Gastroesophageal sphincter (tissue), 4 donors: ENCODE results near the gene LRRTM3. TPM values are rescaled to one million over a fixed set of nuclear protein-coding genes. Genes with fewer than 3 reads are reported as not detected.

Source experiments
- ATAC-seq: fragments of 150-250 bp; one replicate; pipeline ENCODE4 v1.9.1; 2016; ENCODE audit warnings: mild to moderate bottlenecking, moderate library complexity
- H3K27ac ChIP-seq, 4 donors: fragments of 200-600 bp; sonication (generic) in 3 of 4; 1 replicate in 3 of 4; 2 replicates in 1 of 4; pipeline ENCODE4 v1.5.1; 2016 to 2019
- H3K27me3 ChIP-seq: fragments of 200-600 bp; sonication (generic); one replicate; pipeline ENCODE4 v1.5.1; 2019
- H3K36me3 ChIP-seq, 2 donors: fragments of 200-600 bp; sonication (generic); one replicate each; pipeline ENCODE4 v1.5.1; 2019; ENCODE audit warnings: control low read depth in 1 of 2
- H3K4me1 ChIP-seq, 3 donors: fragments of 200-600 bp; sonication (generic); 1 replicate in 2 of 3; 2 replicates in 1 of 3; pipeline ENCODE4 v1.5.1; 2016 to 2019; ENCODE audit warnings: control low read depth in 2 of 3
- H3K4me3 ChIP-seq, 2 donors: fragments of 200-600 bp; sonication (generic); one replicate each; pipeline ENCODE4 v1.5.1; 2019; ENCODE audit warnings: mild to moderate bottlenecking in 1 of 2, moderate library complexity in 1 of 2
- H3K9me3 ChIP-seq, 3 donors: fragments of 200-600 bp; sonication (generic); one replicate each; pipeline ENCODE4 v1.5.1; 2017 to 2019; ENCODE audit warnings: control low read depth in 2 of 3
- EP300 ChIP-seq: sonication (generic); formaldehyde crosslinking; IDR thresholded peaks from one replicate; pipeline ENCODE4 v1.6.1; 2017; ENCODE audit warnings: antibody characterized with exemption, mild to moderate bottlenecking
- POLR2A ChIP-seq, 2 donors: fragments of 450-650 bp; IDR thresholded peaks; one replicate each; pipeline ENCODE4 v1.6.1; 2017; ENCODE audit warnings: antibody characterized with exemption in 2 of 2, mild to moderate bottlenecking in 2 of 2, moderate library complexity in 1 of 2
- POLR2AphosphoS5 ChIP-seq: sonication (generic); formaldehyde crosslinking; IDR thresholded peaks from one replicate; pipeline ENCODE4 v1.6.1; 2017; ENCODE audit warnings: antibody characterized with exemption
- WGBS, 2 donors: methylation state at CpG; one replicate each; pipeline ENCODE4 v1.1.5; 2018; ENCODE audit warnings: low coverage in 1 of 2; 5-methylcytosine and 5-hydroxymethylcytosine counted together
- total RNA-seq, 4 donors: library from RNA; depleted of rRNA; stranded (reverse); fragments of >200 nt; gene quantifications; one replicate each; pipeline ENCODE4 v1.1.0, GENCODE V29; 2016
- TF ChIP-seq, protein P1 (sequence below), 4 experiments: fragments of 200-600 bp in 2 of 4; fragments of 450-650 bp in 2 of 4; sonication (generic) in 1 of 4; IDR thresholded peaks; one replicate each; pipeline ENCODE4 v1.5.1; 2017 to 2019; ENCODE audit warnings: antibody characterized with exemption in 4 of 4, mild to moderate bottlenecking in 2 of 4, moderate library complexity in 2 of 4

Gene LRRTM3
- total RNA-seq, 4 donors from 2014 or later: 0.16 to 0.35 (median 0.20) TPM; not detected in 1

DNA sequence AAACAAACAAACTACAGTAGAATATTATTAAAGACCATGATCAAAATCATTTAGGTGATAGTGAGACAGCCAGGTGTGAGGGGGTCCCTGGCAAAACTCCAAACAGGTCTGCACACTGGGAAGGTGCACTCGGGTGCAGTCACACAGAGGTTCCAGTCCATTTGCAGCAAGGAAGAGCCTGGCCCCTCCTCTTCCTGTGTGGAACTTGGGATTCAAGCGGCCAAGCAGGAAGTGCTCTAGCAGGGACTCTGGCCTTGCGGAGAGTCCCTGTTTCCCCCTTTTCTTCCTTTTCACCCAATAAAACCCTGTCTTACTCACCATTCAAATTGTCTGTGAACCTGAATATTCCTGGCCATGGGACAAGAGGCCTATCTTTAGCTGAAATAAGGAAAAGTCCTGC, 181.8 kb downstream of the LRRTM3 start:
- no peaks in the 10 kb centered on the region for H3K9me3 ChIP-seq
- 85 to 86% methylated on average over 1 to 3 of the region's 3 CpGs for WGBS, 2 donors

DNA sequence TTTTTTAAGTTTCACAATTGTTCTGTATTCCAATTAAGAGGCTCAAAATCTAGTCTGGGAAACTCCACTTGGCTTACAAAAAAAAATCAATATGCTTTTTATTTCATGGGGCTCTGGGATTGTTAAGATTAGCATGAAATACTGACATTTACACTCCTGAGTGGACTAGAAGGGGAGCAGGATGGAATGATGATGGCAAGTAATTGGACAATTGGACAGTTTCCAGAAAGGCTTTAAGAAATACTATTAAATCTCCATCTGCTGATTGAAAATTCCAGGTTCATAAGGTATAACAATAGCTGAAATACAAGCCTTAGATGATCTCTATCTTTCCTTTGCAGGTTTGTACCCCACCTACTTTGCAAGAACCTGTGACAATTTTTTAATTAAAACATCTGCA, 184.4 kb downstream of the LRRTM3 start:
- Histone ChIP-seq H3K9me3 (no peaks in the 10 kb centered on the region), H3K27me3 (no peaks in the 10 kb centered on the region), H3K36me3 (no peaks in the 10 kb centered on the region), H3K4me3 (no peak overlapping the region), H3K27ac (no peak overlapping the region), H3K4me1 (no peaks in the 10 kb centered on the region)
- no peak for ATAC-seq
- TF ChIP-seq POLR2AphosphoS5 (no peak), POLR2A (IDR thresholded peaks at IDR 0.05) (no peak), EP300 (no peak)
- TF ChIP-seq, protein P1, sequence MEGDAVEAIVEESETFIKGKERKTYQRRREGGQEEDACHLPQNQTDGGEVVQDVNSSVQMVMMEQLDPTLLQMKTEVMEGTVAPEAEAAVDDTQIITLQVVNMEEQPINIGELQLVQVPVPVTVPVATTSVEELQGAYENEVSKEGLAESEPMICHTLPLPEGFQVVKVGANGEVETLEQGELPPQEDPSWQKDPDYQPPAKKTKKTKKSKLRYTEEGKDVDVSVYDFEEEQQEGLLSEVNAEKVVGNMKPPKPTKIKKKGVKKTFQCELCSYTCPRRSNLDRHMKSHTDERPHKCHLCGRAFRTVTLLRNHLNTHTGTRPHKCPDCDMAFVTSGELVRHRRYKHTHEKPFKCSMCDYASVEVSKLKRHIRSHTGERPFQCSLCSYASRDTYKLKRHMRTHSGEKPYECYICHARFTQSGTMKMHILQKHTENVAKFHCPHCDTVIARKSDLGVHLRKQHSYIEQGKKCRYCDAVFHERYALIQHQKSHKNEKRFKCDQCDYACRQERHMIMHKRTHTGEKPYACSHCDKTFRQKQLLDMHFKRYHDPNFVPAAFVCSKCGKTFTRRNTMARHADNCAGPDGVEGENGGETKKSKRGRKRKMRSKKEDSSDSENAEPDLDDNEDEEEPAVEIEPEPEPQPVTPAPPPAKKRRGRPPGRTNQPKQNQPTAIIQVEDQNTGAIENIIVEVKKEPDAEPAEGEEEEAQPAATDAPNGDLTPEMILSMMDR (IDR thresholded peaks at IDR 0.05): no peak

More for the DNA sequence above, 181.8 kb downstream of the LRRTM3 start:
- Histone ChIP-seq H3K36me3 (no peaks in the 10 kb centered on the region), H3K27ac (no peak overlapping the region), H3K4me3 (no peak overlapping the region), H3K27me3 (no peaks in the 10 kb centered on the region), H3K4me1 (no peaks in the 10 kb centered on the region)
- TF ChIP-seq EP300: no peak
- no peak for TF ChIP-seq POLR2AphosphoS5
- TF ChIP-seq, protein P1 (IDR thresholded peaks at IDR 0.05): no peak
- no peak for TF ChIP-seq POLR2A (IDR thresholded peaks at IDR 0.05)
- ATAC-seq: no peak

DNA sequence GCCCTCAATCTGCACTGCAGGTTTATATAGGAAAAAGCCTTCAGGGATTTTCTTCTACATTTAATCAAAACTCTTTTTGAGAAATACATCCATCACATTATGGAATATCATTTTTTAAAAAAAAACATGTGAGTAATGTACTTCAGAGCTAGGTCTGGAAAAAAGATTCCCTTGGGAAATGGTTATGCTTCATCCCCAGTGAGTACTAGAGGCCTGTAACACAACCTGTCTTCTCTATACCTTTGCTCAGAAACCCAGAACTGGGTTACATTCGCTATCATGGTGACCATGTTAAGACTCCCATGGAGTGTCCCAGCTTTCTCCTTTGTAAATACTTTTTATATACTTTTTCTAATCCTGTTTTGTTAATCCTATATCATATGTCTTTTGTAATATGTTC, 186.9 kb downstream of the LRRTM3 start:
- WGBS, 2 donors: 80 to 100% methylated on average over 1 of the region's 1 CpG
- ATAC-seq: no peak

DNA sequence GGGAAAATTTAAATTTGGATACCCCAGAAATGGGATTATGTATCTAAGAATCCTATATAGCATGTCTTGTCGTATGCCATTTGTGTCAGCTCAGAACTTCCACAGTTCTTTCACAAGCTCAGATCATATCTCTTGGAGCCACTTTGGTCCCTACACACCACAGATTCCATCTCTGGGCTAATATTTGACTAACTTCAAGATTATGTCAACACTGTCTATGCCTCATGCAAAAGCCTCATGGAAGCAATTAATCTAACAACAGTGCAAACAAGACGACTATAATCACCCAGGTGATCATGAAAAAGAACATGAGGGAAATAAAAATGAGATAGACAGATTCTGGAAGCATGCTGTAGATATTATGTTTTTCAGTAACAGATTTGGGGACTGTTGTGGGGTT, 189.1 kb downstream of the LRRTM3 start:
- H3K27ac ChIP-seq: no peak overlapping the region
- no peak for ATAC-seq
- H3K27me3 ChIP-seq: no peaks in the 10 kb centered on the region
- H3K9me3 ChIP-seq: no peaks in the 10 kb centered on the region
- no peaks in the 10 kb centered on the region for H3K4me1 ChIP-seq
- 71 to 83% methylated on average over 1 to 2 of the region's 2 CpGs for WGBS, 2 donors
- no peak overlapping the region for H3K4me3 ChIP-seq
- no peaks in the 10 kb centered on the region for H3K36me3 ChIP-seq
- TF ChIP-seq POLR2A (IDR thresholded peaks at IDR 0.05): no peak
- TF ChIP-seq, protein P1 (IDR thresholded peaks at IDR 0.05): no peak
- no peak for TF ChIP-seq EP300

More for the DNA sequence above, 186.9 kb downstream of the LRRTM3 start:
- Histone ChIP-seq H3K4me1 (no peaks in the 10 kb centered on the region), H3K27ac (no peak overlapping the region), H3K27me3 (no peaks in the 10 kb centered on the region), H3K9me3 (no peaks in the 10 kb centered on the region), H3K4me3 (no peak overlapping the region), H3K36me3 (no peaks in the 10 kb centered on the region)
- TF ChIP-seq POLR2A (IDR thresholded peaks at IDR 0.05) (no peak), POLR2AphosphoS5 (no peak)
- TF ChIP-seq, protein P1 (IDR thresholded peaks at IDR 0.05): no peak

DNA sequence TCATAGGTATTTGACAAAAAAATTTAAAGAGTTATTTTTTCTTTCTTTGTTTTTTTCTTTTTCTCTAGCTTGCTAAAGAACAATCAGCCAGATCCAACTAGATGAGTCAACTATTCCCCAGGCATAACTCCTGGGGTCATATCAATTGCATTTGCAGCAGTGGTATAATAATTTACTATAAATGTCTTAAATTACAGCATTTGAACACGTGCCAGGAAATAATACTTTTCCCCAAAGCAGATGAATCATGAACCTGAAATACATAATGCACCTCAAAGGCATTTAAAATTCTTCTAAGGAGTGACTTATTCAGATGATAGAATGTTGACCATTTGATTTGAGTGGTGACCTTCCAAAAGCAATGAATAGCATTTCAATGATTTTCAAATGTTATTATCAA, 190.1 kb downstream of the LRRTM3 start:
- Histone ChIP-seq H3K4me1 (no peaks in the 10 kb centered on the region), H3K27ac (no peak overlapping the region), H3K27me3 (no peaks in the 10 kb centered on the region), H3K9me3 (no peaks in the 10 kb centered on the region), H3K4me3 (no peak overlapping the region), H3K36me3 (no peaks in the 10 kb centered on the region)
- WGBS, 2 donors: 47 to 67% methylated on average over 1 of the region's 1 CpG
- no peak for ATAC-seq
- TF ChIP-seq EP300: no peak
- TF ChIP-seq POLR2A (IDR thresholded peaks at IDR 0.05): no peak
- TF ChIP-seq, protein P1 (IDR thresholded peaks at IDR 0.05): no peak
- no peak for TF ChIP-seq POLR2AphosphoS5
